ENCODE measurements around the gene EPB41L5.

DNA sequence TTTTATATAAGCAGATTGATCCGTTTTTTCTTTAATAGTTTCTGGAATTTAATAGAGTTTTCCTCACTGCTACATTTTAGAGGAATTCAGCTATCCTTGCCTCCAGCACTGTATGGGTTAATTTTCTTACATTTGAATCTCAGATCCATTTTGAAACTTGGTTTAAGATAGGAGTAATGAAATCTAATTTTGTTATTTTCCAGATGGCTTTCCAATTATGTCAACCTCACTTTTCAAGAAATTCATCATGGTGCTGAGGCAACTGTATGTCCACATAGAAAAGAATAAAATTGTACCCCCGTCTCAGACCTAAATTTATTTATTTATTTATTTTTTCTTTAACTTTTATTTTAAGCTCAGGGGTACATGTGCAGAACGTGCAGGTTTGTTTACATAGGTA, 105.1 kb downstream of the EPB41L5 start:
- TF ChIP-seq POLR2A (IDR thresholded peaks at IDR 0.05; ENCODE audit: low read length) (no peak), GATA1 (IDR thresholded peaks at IDR 0.05; ENCODE audit: low read depth, low read length) (no peak)

Data from erythroblast (primary cell).